B cell (primary cell): ENCODE data around the gene PPP1R12C.

Source experiments
- CTCF ChIP-seq: fragments of 200-600 bp; IDR thresholded peaks from one replicate; pipeline ENCODE4 v1.8.0; 2022; ENCODE audit warnings: antibody characterized with exemption, mild to moderate bottlenecking
- EZH2 ChIP-seq: IDR thresholded peaks from 2 replicates; pipeline ENCODE4 v1.6.1; 2012; ENCODE audit warnings: borderline replicate concordance, low read depth, mild to moderate bottlenecking, moderate library complexity, low read length; ENCODE audit not compliant: insufficient read depth, poor library complexity, severe bottlenecking

GRCh38 chr19:55071913-55072312 lies 45.5 kb downstream of the PPP1R12C start:
- no peak for TF ChIP-seq CTCF
- no peak for TF ChIP-seq EZH2
